ENCODE data around the gene DCLK3. TPM values are rescaled to one million over a fixed set of nuclear protein-coding genes. Genes with fewer than 3 reads are reported as not detected.
A peak's percentile ranks its signal among the peaks of the same experiment; 100 is the strongest.

DCLK3 gene, protein sequence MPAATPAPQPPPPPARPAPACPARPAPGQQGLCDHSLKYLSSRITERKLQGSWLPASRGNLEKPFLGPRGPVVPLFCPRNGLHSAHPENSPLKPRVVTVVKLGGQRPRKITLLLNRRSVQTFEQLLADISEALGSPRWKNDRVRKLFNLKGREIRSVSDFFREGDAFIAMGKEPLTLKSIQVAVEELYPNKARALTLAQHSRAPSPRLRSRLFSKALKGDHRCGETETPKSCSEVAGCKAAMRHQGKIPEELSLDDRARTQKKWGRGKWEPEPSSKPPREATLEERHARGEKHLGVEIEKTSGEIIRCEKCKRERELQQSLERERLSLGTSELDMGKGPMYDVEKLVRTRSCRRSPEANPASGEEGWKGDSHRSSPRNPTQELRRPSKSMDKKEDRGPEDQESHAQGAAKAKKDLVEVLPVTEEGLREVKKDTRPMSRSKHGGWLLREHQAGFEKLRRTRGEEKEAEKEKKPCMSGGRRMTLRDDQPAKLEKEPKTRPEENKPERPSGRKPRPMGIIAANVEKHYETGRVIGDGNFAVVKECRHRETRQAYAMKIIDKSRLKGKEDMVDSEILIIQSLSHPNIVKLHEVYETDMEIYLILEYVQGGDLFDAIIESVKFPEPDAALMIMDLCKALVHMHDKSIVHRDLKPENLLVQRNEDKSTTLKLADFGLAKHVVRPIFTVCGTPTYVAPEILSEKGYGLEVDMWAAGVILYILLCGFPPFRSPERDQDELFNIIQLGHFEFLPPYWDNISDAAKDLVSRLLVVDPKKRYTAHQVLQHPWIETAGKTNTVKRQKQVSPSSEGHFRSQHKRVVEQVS
- total RNA-seq (2021) (0.44 to 0.94 TPM (median 0.55 TPM) in 3 replicates), Bru-seq, nascent RNA (percentile 20 among the genes with signal in this experiment)
- long read RNA-seq, experiment 1, full-length matches to known transcripts: 4 of 9 reads
- long read RNA-seq, experiment 1, partial matches to known transcripts: 1 of 9 reads
- long read RNA-seq, experiment 1, other reads (novel, unspliced or antisense): 4 of 9 reads
- long read RNA-seq, experiment 2, partial matches to known transcripts: 0 of 1 reads
- long read RNA-seq, experiment 2, other reads (novel, unspliced or antisense): 1 of 1 reads
- long read RNA-seq, experiment 3, partial matches to known transcripts: 1 of 1 reads
- long read RNA-seq, experiment 3, other reads (novel, unspliced or antisense): 0 of 1 reads

DNA sequence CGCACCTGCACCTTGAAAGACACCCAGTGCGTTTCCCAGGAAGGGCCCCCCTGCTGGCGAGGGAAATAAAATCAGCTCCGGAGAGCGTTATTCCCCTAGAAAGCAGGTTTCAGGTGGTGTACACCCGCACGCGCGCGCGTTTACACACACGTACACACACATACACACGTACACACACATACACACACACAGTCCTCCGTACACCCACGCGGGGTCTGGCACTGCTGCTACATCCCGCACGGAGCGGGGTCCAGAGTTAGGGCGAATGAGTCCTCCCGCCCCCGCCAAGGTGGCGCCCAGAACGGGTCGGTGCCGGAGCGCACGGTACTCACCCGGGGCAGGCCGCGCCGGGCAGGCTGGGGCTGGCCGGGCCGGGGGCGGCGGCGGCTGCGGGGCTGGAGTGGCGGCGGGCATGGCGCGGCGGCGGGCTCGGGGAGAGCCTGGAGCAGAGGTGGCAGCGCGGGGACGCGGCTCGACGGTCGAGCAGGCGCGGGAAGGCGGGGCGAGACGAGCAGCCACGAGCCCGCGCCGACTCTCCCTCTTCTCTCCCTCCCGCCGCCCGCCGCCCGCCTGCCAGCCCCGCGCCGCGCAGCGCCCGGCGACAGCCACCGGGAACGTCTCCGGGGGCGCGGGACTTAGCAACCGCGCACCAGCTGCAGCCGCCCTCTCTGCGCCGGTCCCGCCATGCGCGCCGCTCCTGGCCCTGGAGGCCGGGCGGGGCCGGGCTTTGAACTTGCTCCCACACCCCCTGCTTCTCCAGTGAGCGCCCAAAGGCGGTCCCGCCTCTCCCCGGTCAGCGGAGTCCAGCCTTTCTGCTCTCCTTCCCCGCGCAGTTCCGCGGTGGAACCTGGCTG lies at the start of gene DCLK3:
Gene DCLK3, minus strand, starts transcription at position 704 of the 854 bp plus-strand sequence. Its CDS starts 290 bp downstream, at position 414.
- H3K27ac Mint-ChIP-seq: no peak within 1 kb of the TSS
- CTCF ChIA-PET: interaction anchor here (1.1 to 2.3 kb wide), 5 partner anchors 28 to 228 kb away, joined by 3 to 5 read pairs (median 4); partner anchors contain the start of gene EPM2AIP1
- TF ChIP-seq, protein P1, sequence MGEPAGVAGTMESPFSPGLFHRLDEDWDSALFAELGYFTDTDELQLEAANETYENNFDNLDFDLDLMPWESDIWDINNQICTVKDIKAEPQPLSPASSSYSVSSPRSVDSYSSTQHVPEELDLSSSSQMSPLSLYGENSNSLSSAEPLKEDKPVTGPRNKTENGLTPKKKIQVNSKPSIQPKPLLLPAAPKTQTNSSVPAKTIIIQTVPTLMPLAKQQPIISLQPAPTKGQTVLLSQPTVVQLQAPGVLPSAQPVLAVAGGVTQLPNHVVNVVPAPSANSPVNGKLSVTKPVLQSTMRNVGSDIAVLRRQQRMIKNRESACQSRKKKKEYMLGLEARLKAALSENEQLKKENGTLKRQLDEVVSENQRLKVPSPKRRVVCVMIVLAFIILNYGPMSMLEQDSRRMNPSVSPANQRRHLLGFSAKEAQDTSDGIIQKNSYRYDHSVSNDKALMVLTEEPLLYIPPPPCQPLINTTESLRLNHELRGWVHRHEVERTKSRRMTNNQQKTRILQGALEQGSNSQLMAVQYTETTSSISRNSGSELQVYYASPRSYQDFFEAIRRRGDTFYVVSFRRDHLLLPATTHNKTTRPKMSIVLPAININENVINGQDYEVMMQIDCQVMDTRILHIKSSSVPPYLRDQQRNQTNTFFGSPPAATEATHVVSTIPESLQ (CRISPR knock-in tag; IDR thresholded peaks at IDR 0.05): no peak
- TF ChIP-seq ESRRA (CRISPR knock-in tag; IDR thresholded peaks at IDR 0.05; ENCODE audit: borderline replicate concordance): no peak
- no peak for TF ChIP-seq RELA (CRISPR knock-in tag; IDR thresholded peaks at IDR 0.05; ENCODE audit: borderline replicate concordance)
- TF ChIP-seq, protein P2, sequence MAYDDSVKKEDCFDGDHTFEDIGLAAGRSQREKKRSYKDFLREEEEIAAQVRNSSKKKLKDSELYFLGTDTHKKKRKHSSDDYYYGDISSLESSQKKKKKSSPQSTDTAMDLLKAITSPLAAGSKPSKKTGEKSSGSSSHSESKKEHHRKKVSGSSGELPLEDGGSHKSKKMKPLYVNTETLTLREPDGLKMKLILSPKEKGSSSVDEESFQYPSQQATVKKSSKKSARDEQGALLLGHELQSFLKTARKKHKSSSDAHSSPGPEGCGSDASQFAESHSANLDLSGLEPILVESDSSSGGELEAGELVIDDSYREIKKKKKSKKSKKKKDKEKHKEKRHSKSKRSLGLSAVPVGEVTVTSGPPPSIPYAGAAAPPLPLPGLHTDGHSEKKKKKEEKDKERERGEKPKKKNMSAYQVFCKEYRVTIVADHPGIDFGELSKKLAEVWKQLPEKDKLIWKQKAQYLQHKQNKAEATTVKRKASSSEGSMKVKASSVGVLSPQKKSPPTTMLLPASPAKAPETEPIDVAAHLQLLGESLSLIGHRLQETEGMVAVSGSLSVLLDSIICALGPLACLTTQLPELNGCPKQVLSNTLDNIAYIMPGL (CRISPR knock-in tag; IDR thresholded peaks at IDR 0.05): 0 out of 2 replicates have a peak, but pooled peaks have one; percentile 23
- TF ChIP-seq, protein P3, sequence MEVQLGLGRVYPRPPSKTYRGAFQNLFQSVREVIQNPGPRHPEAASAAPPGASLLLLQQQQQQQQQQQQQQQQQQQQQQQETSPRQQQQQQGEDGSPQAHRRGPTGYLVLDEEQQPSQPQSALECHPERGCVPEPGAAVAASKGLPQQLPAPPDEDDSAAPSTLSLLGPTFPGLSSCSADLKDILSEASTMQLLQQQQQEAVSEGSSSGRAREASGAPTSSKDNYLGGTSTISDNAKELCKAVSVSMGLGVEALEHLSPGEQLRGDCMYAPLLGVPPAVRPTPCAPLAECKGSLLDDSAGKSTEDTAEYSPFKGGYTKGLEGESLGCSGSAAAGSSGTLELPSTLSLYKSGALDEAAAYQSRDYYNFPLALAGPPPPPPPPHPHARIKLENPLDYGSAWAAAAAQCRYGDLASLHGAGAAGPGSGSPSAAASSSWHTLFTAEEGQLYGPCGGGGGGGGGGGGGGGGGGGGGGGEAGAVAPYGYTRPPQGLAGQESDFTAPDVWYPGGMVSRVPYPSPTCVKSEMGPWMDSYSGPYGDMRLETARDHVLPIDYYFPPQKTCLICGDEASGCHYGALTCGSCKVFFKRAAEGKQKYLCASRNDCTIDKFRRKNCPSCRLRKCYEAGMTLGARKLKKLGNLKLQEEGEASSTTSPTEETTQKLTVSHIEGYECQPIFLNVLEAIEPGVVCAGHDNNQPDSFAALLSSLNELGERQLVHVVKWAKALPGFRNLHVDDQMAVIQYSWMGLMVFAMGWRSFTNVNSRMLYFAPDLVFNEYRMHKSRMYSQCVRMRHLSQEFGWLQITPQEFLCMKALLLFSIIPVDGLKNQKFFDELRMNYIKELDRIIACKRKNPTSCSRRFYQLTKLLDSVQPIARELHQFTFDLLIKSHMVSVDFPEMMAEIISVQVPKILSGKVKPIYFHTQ (CRISPR knock-in tag; IDR thresholded peaks at IDR 0.05): no peak
- no peak for TF ChIP-seq FOXJ3 (CRISPR knock-in tag; IDR thresholded peaks at IDR 0.05; ENCODE audit: borderline replicate concordance)
- 0 out of 2 replicates have a peak, but pooled peaks have one; percentile 39 for TF ChIP-seq FOXK1 (CRISPR knock-in tag; IDR thresholded peaks at IDR 0.05)
- TF ChIP-seq GRHL2 (CRISPR knock-in tag; IDR thresholded peaks at IDR 0.05; ENCODE audit: insufficient replicate concordance, severe bottlenecking): no peak
- TF ChIP-seq, protein P4, sequence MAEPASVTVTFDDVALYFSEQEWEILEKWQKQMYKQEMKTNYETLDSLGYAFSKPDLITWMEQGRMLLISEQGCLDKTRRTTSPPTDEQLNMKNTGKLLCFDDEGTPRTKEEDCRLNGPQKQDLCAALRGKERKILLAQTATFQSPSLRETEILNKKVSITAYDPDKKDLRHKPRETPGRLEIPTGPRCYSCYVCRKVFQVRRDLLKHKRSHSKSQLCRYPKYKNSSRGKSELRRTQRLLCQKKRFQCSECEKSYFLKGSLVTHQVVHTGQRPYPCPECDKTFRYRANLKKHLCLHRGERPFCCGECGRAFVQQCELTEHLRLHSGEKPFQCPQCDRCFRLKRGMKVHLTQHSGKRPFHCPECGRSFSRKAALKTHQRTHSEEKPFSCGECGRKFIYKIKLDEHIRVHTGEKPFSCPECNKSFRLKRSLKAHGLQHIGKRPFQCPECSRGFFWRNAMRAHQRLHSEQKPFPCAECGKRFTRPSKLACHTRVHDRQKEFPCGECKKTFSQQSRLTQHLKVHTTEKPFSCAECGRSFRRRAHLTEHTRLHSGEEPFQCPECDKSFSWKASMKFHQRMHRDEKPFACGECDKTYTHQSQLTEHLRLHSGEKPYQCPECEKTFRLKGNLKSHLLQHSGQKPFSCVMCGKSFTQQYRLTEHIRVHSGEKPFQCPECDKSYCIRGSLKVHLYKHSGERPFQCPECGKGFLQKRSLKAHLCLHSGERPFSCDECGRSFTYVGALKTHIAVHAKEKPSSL (CRISPR knock-in tag; conservative IDR thresholded peaks at IDR 0.05): no peak
- no peak for TF ChIP-seq HMGA2 (CRISPR knock-in tag; IDR thresholded peaks at IDR 0.05)
- TF ChIP-seq, protein P5, sequence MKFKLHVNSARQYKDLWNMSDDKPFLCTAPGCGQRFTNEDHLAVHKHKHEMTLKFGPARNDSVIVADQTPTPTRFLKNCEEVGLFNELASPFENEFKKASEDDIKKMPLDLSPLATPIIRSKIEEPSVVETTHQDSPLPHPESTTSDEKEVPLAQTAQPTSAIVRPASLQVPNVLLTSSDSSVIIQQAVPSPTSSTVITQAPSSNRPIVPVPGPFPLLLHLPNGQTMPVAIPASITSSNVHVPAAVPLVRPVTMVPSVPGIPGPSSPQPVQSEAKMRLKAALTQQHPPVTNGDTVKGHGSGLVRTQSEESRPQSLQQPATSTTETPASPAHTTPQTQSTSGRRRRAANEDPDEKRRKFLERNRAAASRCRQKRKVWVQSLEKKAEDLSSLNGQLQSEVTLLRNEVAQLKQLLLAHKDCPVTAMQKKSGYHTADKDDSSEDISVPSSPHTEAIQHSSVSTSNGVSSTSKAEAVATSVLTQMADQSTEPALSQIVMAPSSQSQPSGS (CRISPR knock-in tag; IDR thresholded peaks at IDR 0.05; ENCODE audit: borderline replicate concordance, low read depth): no peak
- TF ChIP-seq SP1 (CRISPR knock-in tag; conservative IDR thresholded peaks at IDR 0.05): 0 out of 2 replicates have a peak, but pooled peaks have one; percentile 31
- TF ChIP-seq ZNF416 (CRISPR knock-in tag; IDR thresholded peaks at IDR 0.05): no peak
- TF ChIP-seq, protein P6, sequence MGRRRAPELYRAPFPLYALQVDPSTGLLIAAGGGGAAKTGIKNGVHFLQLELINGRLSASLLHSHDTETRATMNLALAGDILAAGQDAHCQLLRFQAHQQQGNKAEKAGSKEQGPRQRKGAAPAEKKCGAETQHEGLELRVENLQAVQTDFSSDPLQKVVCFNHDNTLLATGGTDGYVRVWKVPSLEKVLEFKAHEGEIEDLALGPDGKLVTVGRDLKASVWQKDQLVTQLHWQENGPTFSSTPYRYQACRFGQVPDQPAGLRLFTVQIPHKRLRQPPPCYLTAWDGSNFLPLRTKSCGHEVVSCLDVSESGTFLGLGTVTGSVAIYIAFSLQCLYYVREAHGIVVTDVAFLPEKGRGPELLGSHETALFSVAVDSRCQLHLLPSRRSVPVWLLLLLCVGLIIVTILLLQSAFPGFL (CRISPR knock-in tag; IDR thresholded peaks at IDR 0.05; ENCODE audit: borderline replicate concordance): no peak
- no peak for TF ChIP-seq TEAD4 (CRISPR knock-in tag; IDR thresholded peaks at IDR 0.05)

More for the DNA sequence above, at the start of gene DCLK3:
- Mint-ChIP-seq H3K36me3 (no peaks in the 10 kb centered on the region), H3K4me1 (peaks cover 22% of the 10 kb centered on the region), H3K9me3 (no peaks in the 10 kb centered on the region), H3K4me3 (peak within 1 kb of the TSS; percentile 81), H3K27me3 (ENCODE audit: low read depth) (peaks cover 63% of the 10 kb centered on the region)
- DNase-seq (ENCODE audit: low spot score) (peak; percentile 54), ATAC-seq (peak; percentile 76)
- POLR2A ChIA-PET: no interaction called here

Data from WTC11 (cell line).